ENCODE measurements around the gene CMTM7.

The CMTM7 gene

GRCh38 chr3:32440611-32441350 is 49.1 kb downstream of the CMTM7 start:
- H3K9ac ChIP-seq (ENCODE audit: insufficient read length, low read depth), result no peak overlapping the region
- H3K9me3 ChIP-seq (ENCODE audit: insufficient read depth, low read length), result peaks cover 5% of the 10 kb centered on the region; the same call in 1 of the 2 replicates
- H3K4me1 ChIP-seq (ENCODE audit: insufficient read depth, insufficient read length), result peaks cover 6% of the 10 kb centered on the region
- H3K36me3 ChIP-seq (ENCODE audit: insufficient read depth, insufficient read length, low read length), result peaks cover 11% of the 10 kb centered on the region
- H3K4me3 ChIP-seq (ENCODE audit: insufficient read length, low read depth), result no peak overlapping the region
- no peaks in the 10 kb centered on the region for H3K27me3 ChIP-seq (ENCODE audit: insufficient read depth, insufficient read length)
- TF ChIP-seq ZNF274 (IDR thresholded peaks at IDR 0.05; ENCODE audit: low read depth, low read length) (no peak), SUZ12 (IDR thresholded peaks at IDR 0.05; ENCODE audit: extremely low read depth, insufficient read depth, insufficient read length) (no peak), YY1 (IDR thresholded peaks at IDR 0.05; ENCODE audit: insufficient read depth, insufficient read length) (no peak)
- DNase-seq (ENCODE audit: low read depth, low spot score), result no peak

GRCh38 chr3:32442766-32443165 is 51.1 kb downstream of the CMTM7 start:
- Histone ChIP-seq H3K9ac (ENCODE audit: insufficient read length, low read depth) (no peak overlapping the region), H3K36me3 (ENCODE audit: insufficient read depth, insufficient read length, low read length) (peaks cover 11% of the 10 kb centered on the region), H3K9me3 (ENCODE audit: insufficient read depth, low read length) (peaks cover 14% of the 10 kb centered on the region), H3K27me3 (ENCODE audit: insufficient read depth, insufficient read length) (no peaks in the 10 kb centered on the region), H3K4me3 (ENCODE audit: insufficient read length, low read depth) (no peak overlapping the region), H3K4me1 (ENCODE audit: insufficient read depth, insufficient read length) (no peaks in the 10 kb centered on the region)
- DNase-seq (ENCODE audit: low read depth, low spot score), result no peak
- TF ChIP-seq ZNF274 (IDR thresholded peaks at IDR 0.05; ENCODE audit: low read depth, low read length) (no peak), YY1 (IDR thresholded peaks at IDR 0.05; ENCODE audit: insufficient read depth, insufficient read length) (no peak), SUZ12 (IDR thresholded peaks at IDR 0.05; ENCODE audit: extremely low read depth, insufficient read depth, insufficient read length) (no peak)

GRCh38 chr3:32443478-32443877 is 51.8 kb downstream of the CMTM7 start:
- H3K9me3 ChIP-seq (ENCODE audit: insufficient read depth, low read length), result peaks cover 14% of the 10 kb centered on the region
- peaks cover 13% of the 10 kb centered on the region for H3K36me3 ChIP-seq (ENCODE audit: insufficient read depth, insufficient read length, low read length)
- H3K4me1 ChIP-seq (ENCODE audit: insufficient read depth, insufficient read length), result no peaks in the 10 kb centered on the region
- TF ChIP-seq YY1 (IDR thresholded peaks at IDR 0.05; ENCODE audit: insufficient read depth, insufficient read length) (no peak), SUZ12 (IDR thresholded peaks at IDR 0.05; ENCODE audit: extremely low read depth, insufficient read depth, insufficient read length) (no peak), ZNF274 (IDR thresholded peaks at IDR 0.05; ENCODE audit: low read depth, low read length) (no peak)
- no peak overlapping the region for H3K4me3 ChIP-seq (ENCODE audit: insufficient read length, low read depth)
- DNase-seq (ENCODE audit: low read depth, low spot score), result no peak
- H3K27me3 ChIP-seq (ENCODE audit: insufficient read depth, insufficient read length), result no peaks in the 10 kb centered on the region
- H3K9ac ChIP-seq (ENCODE audit: insufficient read length, low read depth), result no peak overlapping the region

GRCh38 chr3:32447865-32448400 is 56.3 kb downstream of the CMTM7 start:
- H3K9me3 ChIP-seq (ENCODE audit: insufficient read depth, low read length), result peaks cover 14% of the 10 kb centered on the region
- peaks cover 23% of the 10 kb centered on the region for H3K36me3 ChIP-seq (ENCODE audit: insufficient read depth, insufficient read length, low read length)
- TF ChIP-seq YY1 (IDR thresholded peaks at IDR 0.05; ENCODE audit: insufficient read depth, insufficient read length), result no peak
- no peak overlapping the region for H3K4me3 ChIP-seq (ENCODE audit: insufficient read length, low read depth)
- no peaks in the 10 kb centered on the region for H3K27me3 ChIP-seq (ENCODE audit: insufficient read depth, insufficient read length)
- H3K9ac ChIP-seq (ENCODE audit: insufficient read length, low read depth), result no peak overlapping the region
- peaks cover 5% of the 10 kb centered on the region for H3K4me1 ChIP-seq (ENCODE audit: insufficient read depth, insufficient read length)
- peak; percentile 23 for DNase-seq (ENCODE audit: low read depth, low spot score)

- Histone ChIP-seq H3K9me3 (ENCODE audit: insufficient read depth, low read length) (peaks cover 14% of the 10 kb centered on the region), H3K4me1 (ENCODE audit: insufficient read depth, insufficient read length) (peaks cover 5% of the 10 kb centered on the region), H3K36me3 (ENCODE audit: insufficient read depth, insufficient read length, low read length) (peaks cover 28% of the 10 kb centered on the region), H3K27me3 (ENCODE audit: insufficient read depth, insufficient read length) (no peaks in the 10 kb centered on the region), H3K4me3 (ENCODE audit: insufficient read length, low read depth) (no peak overlapping the region), H3K9ac (ENCODE audit: insufficient read length, low read depth) (no peak overlapping the region)
- TF ChIP-seq SUZ12 (IDR thresholded peaks at IDR 0.05; ENCODE audit: extremely low read depth, insufficient read depth, insufficient read length) (no peak), ZNF274 (IDR thresholded peaks at IDR 0.05; ENCODE audit: low read depth, low read length) (no peak), YY1 (IDR thresholded peaks at IDR 0.05; ENCODE audit: insufficient read depth, insufficient read length) (no peak)
- DNase-seq (ENCODE audit: low read depth, low spot score), result no peak
Measured at GRCh38 chr3:32448686-32449474, 57.2 kb downstream of the CMTM7 start.

- Histone ChIP-seq H3K4me1 (ENCODE audit: insufficient read depth, insufficient read length) (peaks cover 5% of the 10 kb centered on the region), H3K27me3 (ENCODE audit: insufficient read depth, insufficient read length) (no peaks in the 10 kb centered on the region), H3K9me3 (ENCODE audit: insufficient read depth, low read length) (peaks cover 14% of the 10 kb centered on the region), H3K9ac (ENCODE audit: insufficient read length, low read depth) (no peak overlapping the region), H3K36me3 (ENCODE audit: insufficient read depth, insufficient read length, low read length) (peaks cover 33% of the 10 kb centered on the region), H3K4me3 (ENCODE audit: insufficient read length, low read depth) (no peak overlapping the region)
- TF ChIP-seq SUZ12 (IDR thresholded peaks at IDR 0.05; ENCODE audit: extremely low read depth, insufficient read depth, insufficient read length) (no peak), ZNF274 (IDR thresholded peaks at IDR 0.05; ENCODE audit: low read depth, low read length) (no peak), YY1 (IDR thresholded peaks at IDR 0.05; ENCODE audit: insufficient read depth, insufficient read length) (no peak)
- DNase-seq (ENCODE audit: low read depth, low spot score), result no peak
Measured at GRCh38 chr3:32449691-32450090, 58.0 kb downstream of the CMTM7 start.

- DNase-seq (ENCODE audit: low read depth, low spot score), result no peak
- H3K9ac ChIP-seq (ENCODE audit: insufficient read length, low read depth), result no peak overlapping the region
- peaks cover 40% of the 10 kb centered on the region for H3K36me3 ChIP-seq (ENCODE audit: insufficient read depth, insufficient read length, low read length)
- H3K9me3 ChIP-seq (ENCODE audit: insufficient read depth, low read length), result peaks cover 13% of the 10 kb centered on the region
- TF ChIP-seq SUZ12 (IDR thresholded peaks at IDR 0.05; ENCODE audit: extremely low read depth, insufficient read depth, insufficient read length) (no peak), YY1 (IDR thresholded peaks at IDR 0.05; ENCODE audit: insufficient read depth, insufficient read length) (no peak), ZNF274 (IDR thresholded peaks at IDR 0.05; ENCODE audit: low read depth, low read length) (no peak)
- peaks cover 5% of the 10 kb centered on the region for H3K4me1 ChIP-seq (ENCODE audit: insufficient read depth, insufficient read length)
- no peak overlapping the region for H3K4me3 ChIP-seq (ENCODE audit: insufficient read length, low read depth)
- H3K27me3 ChIP-seq (ENCODE audit: insufficient read depth, insufficient read length), result no peaks in the 10 kb centered on the region
Measured at GRCh38 chr3:32450426-32450825, 58.8 kb downstream of the CMTM7 start.
